Panc1 (cell line): ENCODE measurements around the gene PROM1. TPM values are rescaled to one million over a fixed set of nuclear protein-coding genes. Genes with fewer than 3 reads are reported as not detected.

ENCODE experiments used
- ATAC-seq: fragments of 200-7000 bp; cut with Tn5 transposase; 2 replicates; pipeline ENCODE4 v1.9.1; 2020; ENCODE audit warnings: mild to moderate bottlenecking, moderate library complexity
- BruUV-seq: library from RNA; stranded (reverse); fragments of 400-500 nt; replicated peaks from 2 replicates; lab custom pipeline; 2021; lab: Mats Ljungman, UMichigan
- CTCF ChIA-PET: fragments of 300-600 bp; sonication (Branson Sonifier 250); formaldehyde crosslinking; loops from one replicate; lab custom pipeline; 2022; ENCODE audit warnings: antibody characterized with exemption; lab: Charles Lee
- POLR2A ChIA-PET: fragments of 300-600 bp; sonication (Branson Sonifier 250); formaldehyde crosslinking; loops from one replicate; lab custom pipeline; 2022; ENCODE audit warnings: antibody characterized with exemption; lab: Charles Lee
- DNase-seq: peaks from one replicate; pipeline ENCODE4 v3.0.0-alpha.2; 2010; ENCODE audit warnings: low read depth, low spot score
- H3K27ac ChIP-seq: 2 replicates; pipeline ENCODE4 v1.5.1; 2011; ENCODE audit warnings: mild to moderate bottlenecking, low read length, inconsistent platforms
- H3K27me3 ChIP-seq: fragments of 200-500 bp; sonication (Bioruptor generic); 2 replicates; pipeline ENCODE4 v1.6.0; 2014; ENCODE audit warnings: low read length, inconsistent platforms; ENCODE audit not compliant: control insufficient read depth, insufficient read depth
- H3K36me3 ChIP-seq: fragments of 200-500 bp; sonication (Bioruptor generic); 2 replicates; pipeline ENCODE4 v1.5.1; 2014; ENCODE audit warnings: inconsistent platforms, mild to moderate bottlenecking, low read length, moderate library complexity; ENCODE audit not compliant: control insufficient read depth, insufficient read depth
- H3K4me1 ChIP-seq: 2 replicates; pipeline ENCODE4 v1.5.1; 2011; ENCODE audit warnings: inconsistent platforms, mild to moderate bottlenecking, low read length, moderate library complexity; ENCODE audit not compliant: control insufficient read depth, insufficient read depth
- H3K4me3 ChIP-seq, 2 experiments: 2 replicates each; pipeline ENCODE4 v1.5.1; 2011 to 2012; ENCODE audit warnings: low read depth in 2 of 2, low read length in 2 of 2, mild to moderate bottlenecking in 2 of 2, inconsistent platforms in 1 of 2, moderate library complexity in 1 of 2
- H3K9me3 ChIP-seq: fragments of 200-500 bp; sonication (Bioruptor generic); 2 replicates; pipeline ENCODE4 v1.5.1; 2014; ENCODE audit warnings: low read depth, mild to moderate bottlenecking, inconsistent platforms, low read length, moderate library complexity; ENCODE audit not compliant: control insufficient read depth, insufficient read depth
- POLR2AphosphoS5 ChIP-seq: IDR thresholded peaks from 2 replicates; pipeline ENCODE4 v1.6.1; 2012; ENCODE audit warnings: mild to moderate bottlenecking, low read depth, low read length, moderate library complexity
- SIN3A ChIP-seq: IDR thresholded peaks from 2 replicates; pipeline ENCODE4 v1.6.1; 2012; ENCODE audit warnings: low read depth, mild to moderate bottlenecking, low read length, moderate library complexity, borderline replicate concordance; ENCODE audit not compliant: insufficient read depth
- TCF7L2 ChIP-seq: IDR thresholded peaks from 2 replicates; pipeline ENCODE4 v1.6.1; 2011; ENCODE audit warnings: mild to moderate bottlenecking, low read depth, low read length, inconsistent platforms
- in situ Hi-C: cut with HindIII; loops from 2 replicates; pipeline ENCODE4 v1.10.0; 2016; ENCODE audit warnings: low sequenced_read_pairs, low pct_unique_long_range_greater_than_20kb
- intact Hi-C: fragments of 100-400 bp; cut with micrococcal nuclease; formaldehyde crosslinking; loops from one replicate; pipeline ENCODE4 v1.10.0; 2022; ENCODE audit not compliant: unreplicated experiment
- total RNA-seq: library from RNA; stranded (reverse); gene quantifications from one replicate; pipeline ENCODE4 v1.2.1, GENCODE V29; 2021; ENCODE audit not compliant: unreplicated experiment
- TF ChIP-seq, protein P1 (sequence below): fragments of 450-650 bp; IDR thresholded peaks from 2 replicates; pipeline ENCODE4 v1.5.1; 2017; ENCODE audit warnings: mild to moderate bottlenecking
- TF ChIP-seq, protein P2 (sequence below), 2 experiments: IDR thresholded peaks; 2 replicates each; pipeline ENCODE4 v1.6.1; 2011 to 2012; ENCODE audit warnings: low read depth in 2 of 2, control low read depth in 1 of 2, low read length in 1 of 2, mild to moderate bottlenecking in 1 of 2, moderate library complexity in 1 of 2; ENCODE audit not compliant: insufficient read depth in 1 of 2

The PROM1 gene
- total RNA-seq, 1 experiment from 2014 or later = 0.18 TPM

DNA sequence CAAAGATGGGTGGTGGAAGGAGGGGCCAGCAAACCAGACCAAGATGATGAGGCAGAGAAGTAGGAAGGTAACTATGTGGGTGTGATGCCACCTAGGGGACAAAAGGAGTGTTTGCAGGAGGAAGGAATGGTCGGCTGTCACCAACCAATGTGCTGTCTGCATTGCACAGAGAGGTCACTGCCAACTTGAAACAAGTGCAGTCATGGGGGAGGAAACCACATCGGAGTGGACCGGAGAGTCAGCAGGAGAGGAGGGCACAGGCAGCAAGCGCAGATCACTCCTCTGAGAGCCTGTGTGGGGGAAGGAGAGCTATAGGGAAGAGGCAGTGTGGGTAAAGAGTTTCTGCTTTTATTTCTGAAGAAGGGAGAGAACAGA is 82.4 kb downstream of the PROM1 start:
- intact Hi-C loops (loop anchor here (1.0 to 5.0 kb wide), 4 partner anchors 39 to 524 kb away; partner anchors contain the start of gene FGFBP2), in situ Hi-C loops (no loop called here)
- Histone ChIP-seq H3K27ac (no peak overlapping the region), H3K9me3 (no peaks in the 10 kb centered on the region), H3K4me1 (no peaks in the 10 kb centered on the region), H3K4me3 (no peak overlapping the region), H3K27me3 (no peaks in the 10 kb centered on the region), H3K36me3 (no peaks in the 10 kb centered on the region)
- DNase-seq (peak; percentile 42), ATAC-seq (peak; percentile 94)
- POLR2A ChIA-PET = no interaction called here
- no TSS peak for BruUV-seq
- TF ChIP-seq, protein P1, sequence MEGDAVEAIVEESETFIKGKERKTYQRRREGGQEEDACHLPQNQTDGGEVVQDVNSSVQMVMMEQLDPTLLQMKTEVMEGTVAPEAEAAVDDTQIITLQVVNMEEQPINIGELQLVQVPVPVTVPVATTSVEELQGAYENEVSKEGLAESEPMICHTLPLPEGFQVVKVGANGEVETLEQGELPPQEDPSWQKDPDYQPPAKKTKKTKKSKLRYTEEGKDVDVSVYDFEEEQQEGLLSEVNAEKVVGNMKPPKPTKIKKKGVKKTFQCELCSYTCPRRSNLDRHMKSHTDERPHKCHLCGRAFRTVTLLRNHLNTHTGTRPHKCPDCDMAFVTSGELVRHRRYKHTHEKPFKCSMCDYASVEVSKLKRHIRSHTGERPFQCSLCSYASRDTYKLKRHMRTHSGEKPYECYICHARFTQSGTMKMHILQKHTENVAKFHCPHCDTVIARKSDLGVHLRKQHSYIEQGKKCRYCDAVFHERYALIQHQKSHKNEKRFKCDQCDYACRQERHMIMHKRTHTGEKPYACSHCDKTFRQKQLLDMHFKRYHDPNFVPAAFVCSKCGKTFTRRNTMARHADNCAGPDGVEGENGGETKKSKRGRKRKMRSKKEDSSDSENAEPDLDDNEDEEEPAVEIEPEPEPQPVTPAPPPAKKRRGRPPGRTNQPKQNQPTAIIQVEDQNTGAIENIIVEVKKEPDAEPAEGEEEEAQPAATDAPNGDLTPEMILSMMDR = peak; percentile 79
- TF ChIP-seq SIN3A = no peak
- CTCF ChIA-PET = interaction anchor here (1.0 to 1.4 kb wide), 3 partner anchors 119 to 196 kb away, joined by 3 to 8 read pairs (median 5); no protein-coding TSS in a partner anchor

- no peak for TF ChIP-seq POLR2AphosphoS5
- no TSS peak for BruUV-seq
- H3K36me3 ChIP-seq = no peaks in the 10 kb centered on the region
- DNase-seq (no peak), ATAC-seq (peak; percentile 83)
- H3K27ac ChIP-seq = no peak overlapping the region
- intact Hi-C loops = loop anchor here (1.0 to 5.0 kb wide), 4 partner anchors 38 to 524 kb away; partner anchors contain the start of gene FGFBP2
- in situ Hi-C loops = no loop called here
- ChIA-PET CTCF (interaction anchor here (1.0 to 1.4 kb wide), 3 partner anchors 118 to 196 kb away, joined by 3 to 8 read pairs (median 5); no protein-coding TSS in a partner anchor), POLR2A (no interaction called here)
- H3K4me3 ChIP-seq = no peak overlapping the region
- no peaks in the 10 kb centered on the region for H3K4me1 ChIP-seq
- no peaks in the 10 kb centered on the region for H3K9me3 ChIP-seq
- no peaks in the 10 kb centered on the region for H3K27me3 ChIP-seq
Measured at GRCh38 chr4:16000708-16001483, 82.9 kb downstream of the PROM1 start.

DNA sequence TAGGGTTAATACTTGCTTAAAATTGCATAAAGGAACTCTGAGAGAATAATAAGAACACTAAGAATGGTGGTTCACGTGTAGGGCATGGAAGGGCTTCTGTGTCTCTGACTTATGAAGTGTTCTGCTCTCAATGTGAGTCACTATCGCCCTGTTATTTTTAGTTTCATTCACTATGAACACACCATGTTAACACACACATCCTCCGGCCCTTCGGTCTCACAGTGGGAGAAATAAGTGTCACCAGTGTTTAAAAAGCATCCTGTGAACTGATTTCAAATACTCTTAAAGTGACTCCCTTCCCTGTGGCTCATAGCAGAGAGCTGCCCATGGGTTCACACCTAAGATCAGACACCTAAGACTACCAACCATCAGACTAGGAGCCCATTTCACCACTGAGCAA is 87.0 kb downstream of the PROM1 start:
- POLR2A ChIA-PET = no interaction called here
- intact Hi-C loops = no loop called here
- CTCF ChIA-PET = no interaction called here
- Histone ChIP-seq H3K27ac (no peak overlapping the region), H3K9me3 (no peaks in the 10 kb centered on the region), H3K4me3 (no peak overlapping the region), H3K36me3 (no peaks in the 10 kb centered on the region), H3K27me3 (no peaks in the 10 kb centered on the region), H3K4me1 (no peaks in the 10 kb centered on the region)
- BruUV-seq = no TSS peak
- in situ Hi-C loops = no loop called here
- TF ChIP-seq POLR2AphosphoS5 = no peak
- TF ChIP-seq TCF7L2 = no peak
- TF ChIP-seq, protein P2, sequence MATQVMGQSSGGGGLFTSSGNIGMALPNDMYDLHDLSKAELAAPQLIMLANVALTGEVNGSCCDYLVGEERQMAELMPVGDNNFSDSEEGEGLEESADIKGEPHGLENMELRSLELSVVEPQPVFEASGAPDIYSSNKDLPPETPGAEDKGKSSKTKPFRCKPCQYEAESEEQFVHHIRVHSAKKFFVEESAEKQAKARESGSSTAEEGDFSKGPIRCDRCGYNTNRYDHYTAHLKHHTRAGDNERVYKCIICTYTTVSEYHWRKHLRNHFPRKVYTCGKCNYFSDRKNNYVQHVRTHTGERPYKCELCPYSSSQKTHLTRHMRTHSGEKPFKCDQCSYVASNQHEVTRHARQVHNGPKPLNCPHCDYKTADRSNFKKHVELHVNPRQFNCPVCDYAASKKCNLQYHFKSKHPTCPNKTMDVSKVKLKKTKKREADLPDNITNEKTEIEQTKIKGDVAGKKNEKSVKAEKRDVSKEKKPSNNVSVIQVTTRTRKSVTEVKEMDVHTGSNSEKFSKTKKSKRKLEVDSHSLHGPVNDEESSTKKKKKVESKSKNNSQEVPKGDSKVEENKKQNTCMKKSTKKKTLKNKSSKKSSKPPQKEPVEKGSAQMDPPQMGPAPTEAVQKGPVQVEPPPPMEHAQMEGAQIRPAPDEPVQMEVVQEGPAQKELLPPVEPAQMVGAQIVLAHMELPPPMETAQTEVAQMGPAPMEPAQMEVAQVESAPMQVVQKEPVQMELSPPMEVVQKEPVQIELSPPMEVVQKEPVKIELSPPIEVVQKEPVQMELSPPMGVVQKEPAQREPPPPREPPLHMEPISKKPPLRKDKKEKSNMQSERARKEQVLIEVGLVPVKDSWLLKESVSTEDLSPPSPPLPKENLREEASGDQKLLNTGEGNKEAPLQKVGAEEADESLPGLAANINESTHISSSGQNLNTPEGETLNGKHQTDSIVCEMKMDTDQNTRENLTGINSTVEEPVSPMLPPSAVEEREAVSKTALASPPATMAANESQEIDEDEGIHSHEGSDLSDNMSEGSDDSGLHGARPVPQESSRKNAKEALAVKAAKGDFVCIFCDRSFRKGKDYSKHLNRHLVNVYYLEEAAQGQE (IDR thresholded peaks at IDR 0.05; ENCODE audit: insufficient read depth in 1 of 2, low read depth in 2 of 2, low read length in 1 of 2) = no peak
- TF ChIP-seq, protein P1 = no peak
- no peak for TF ChIP-seq SIN3A
- DNase-seq = no peak
- no peak for ATAC-seq
